ENCODE results near the gene KDM8. TPM values are rescaled to one million over a fixed set of nuclear protein-coding genes. Genes with fewer than 3 reads are reported as not detected.

KDM8 gene
- total RNA-seq, 1 donor from 2014 or later = 15.6 TPM

- no peak for DNase-seq (ENCODE audit: low read depth, low spot score)
- TF ChIP-seq CTCF (conservative IDR thresholded peaks at IDR 0.05) = no peak
- H3K9me3 Mint-ChIP-seq = no peaks in the 10 kb centered on the region
- H3K27ac Mint-ChIP-seq (ENCODE audit: unreplicated experiment) = no peak overlapping the region
- H3K4me1 Mint-ChIP-seq = no peaks in the 10 kb centered on the region
- no peak overlapping the region for H3K4me3 Mint-ChIP-seq
- no peaks in the 10 kb centered on the region for H3K27me3 Mint-ChIP-seq (ENCODE audit: low read depth)
- no peaks in the 10 kb centered on the region for H3K36me3 Mint-ChIP-seq (ENCODE audit: low read depth)
These were observed 37.8 kb upstream of the KDM8 start for GRCh38 chr16:27165576-27165975.

- H3K9me3 Mint-ChIP-seq = peaks cover 4% of the 10 kb centered on the region
- no peak overlapping the region for H3K4me3 Mint-ChIP-seq
- no peak for TF ChIP-seq CTCF (conservative IDR thresholded peaks at IDR 0.05)
- no peak overlapping the region for H3K27ac Mint-ChIP-seq (ENCODE audit: unreplicated experiment)
- DNase-seq (ENCODE audit: low read depth, low spot score) = no peak
- H3K27me3 Mint-ChIP-seq (ENCODE audit: low read depth) = no peaks in the 10 kb centered on the region
- no peaks in the 10 kb centered on the region for H3K36me3 Mint-ChIP-seq (ENCODE audit: low read depth)
- H3K4me1 Mint-ChIP-seq = no peaks in the 10 kb centered on the region
These were observed 34.5 kb upstream of the KDM8 start for GRCh38 chr16:27168790-27169189.

- no peak for DNase-seq (ENCODE audit: low read depth, low spot score)
- no peaks in the 10 kb centered on the region for H3K4me1 Mint-ChIP-seq
- H3K4me3 Mint-ChIP-seq = no peak overlapping the region
- H3K27ac Mint-ChIP-seq (ENCODE audit: unreplicated experiment) = no peak overlapping the region
- H3K27me3 Mint-ChIP-seq (ENCODE audit: low read depth) = no peaks in the 10 kb centered on the region
- no peak for TF ChIP-seq CTCF (conservative IDR thresholded peaks at IDR 0.05)
- H3K9me3 Mint-ChIP-seq = peaks cover 4% of the 10 kb centered on the region
- no peaks in the 10 kb centered on the region for H3K36me3 Mint-ChIP-seq (ENCODE audit: low read depth)
These were observed 33.7 kb upstream of the KDM8 start for GRCh38 chr16:27169511-27170071.

GRCh38 chr16:27171584-27171983, 31.7 kb upstream of the KDM8 start:
- Mint-ChIP-seq H3K27ac (ENCODE audit: unreplicated experiment) (no peak overlapping the region), H3K9me3 (peaks cover 4% of the 10 kb centered on the region), H3K27me3 (ENCODE audit: low read depth) (no peaks in the 10 kb centered on the region), H3K4me3 (no peak overlapping the region), H3K4me1 (no peaks in the 10 kb centered on the region), H3K36me3 (ENCODE audit: low read depth) (no peaks in the 10 kb centered on the region)
- DNase-seq (ENCODE audit: low read depth, low spot score) = no peak
- no peak for TF ChIP-seq CTCF (conservative IDR thresholded peaks at IDR 0.05)

GRCh38 chr16:27174007-27174406, 29.3 kb upstream of the KDM8 start:
- TF ChIP-seq CTCF (conservative IDR thresholded peaks at IDR 0.05) = no peak
- H3K27ac Mint-ChIP-seq (ENCODE audit: unreplicated experiment) = no peak overlapping the region
- no peaks in the 10 kb centered on the region for H3K4me1 Mint-ChIP-seq
- no peaks in the 10 kb centered on the region for H3K27me3 Mint-ChIP-seq (ENCODE audit: low read depth)
- peaks cover 4% of the 10 kb centered on the region for H3K9me3 Mint-ChIP-seq
- no peak for DNase-seq (ENCODE audit: low read depth, low spot score)
- H3K4me3 Mint-ChIP-seq = no peak overlapping the region
- no peaks in the 10 kb centered on the region for H3K36me3 Mint-ChIP-seq (ENCODE audit: low read depth)
